GM23248 (cell line): Measurements from ENCODE around the gene SMARCC2. TPM values are rescaled to one million over a fixed set of nuclear protein-coding genes. Genes with fewer than 3 reads are reported as not detected.
A peak's percentile ranks its signal among the peaks of the same experiment; 100 is the strongest.

Source experiments
- DNase-seq: peaks from one replicate; pipeline ENCODE4 v3.0.0-alpha.2; 2015
- H2AFZ ChIP-seq: fragments of 200-600 bp; sonication (generic); 2 replicates; pipeline ENCODE4 v1.6.1; 2016; ENCODE audit warnings: antibody characterized with exemption
- H3F3A ChIP-seq: fragments of 200-600 bp; sonication (generic); 2 replicates; pipeline ENCODE4 v1.6.1; 2016; ENCODE audit warnings: mild to moderate bottlenecking, antibody characterized with exemption, mixed run types; ENCODE audit not compliant: insufficient read depth
- H3K27ac ChIP-seq: fragments of 200-600 bp; sonication (generic); 2 replicates; pipeline ENCODE4 v1.5.1; 2016; ENCODE audit warnings: mild to moderate bottlenecking
- H3K27me3 ChIP-seq: fragments of 200-600 bp; sonication (generic); replicated peaks from 2 replicates; pipeline ENCODE4 v1.6.1; 2016; ENCODE audit warnings: mild to moderate bottlenecking; ENCODE audit not compliant: insufficient read depth
- H3K36me3 ChIP-seq: fragments of 200-600 bp; sonication (generic); 2 replicates; pipeline ENCODE4 v1.6.1; 2016; ENCODE audit warnings: low read depth, mild to moderate bottlenecking
- H3K4me1 ChIP-seq: fragments of 200-600 bp; sonication (generic); 2 replicates; pipeline ENCODE4 v1.6.1; 2016; ENCODE audit warnings: mild to moderate bottlenecking; ENCODE audit not compliant: insufficient read depth
- H3K4me2 ChIP-seq: fragments of 200-600 bp; sonication (generic); one replicate; pipeline ENCODE4 v1.6.1; 2016; ENCODE audit warnings: mild to moderate bottlenecking; ENCODE audit not compliant: unreplicated experiment
- H3K4me3 ChIP-seq: fragments of 200-600 bp; sonication (generic); 2 replicates; pipeline ENCODE4 v1.5.1; 2016; ENCODE audit warnings: mild to moderate bottlenecking
- H3K79me2 ChIP-seq: fragments of 200-600 bp; sonication (generic); 2 replicates; pipeline ENCODE4 v1.6.1; 2016; ENCODE audit warnings: mild to moderate bottlenecking; ENCODE audit not compliant: insufficient read depth
- H3K9ac ChIP-seq: fragments of 200-600 bp; sonication (generic); 2 replicates; pipeline ENCODE4 v1.6.1; 2016; ENCODE audit warnings: mild to moderate bottlenecking
- H3K9me2 ChIP-seq: fragments of 200-600 bp; sonication (generic); 2 replicates; pipeline ENCODE4 v1.6.1; 2016; ENCODE audit warnings: mixed run types, mild to moderate bottlenecking, moderate library complexity; ENCODE audit not compliant: insufficient read depth
- H3K9me3 ChIP-seq: fragments of 200-600 bp; sonication (generic); one replicate; pipeline ENCODE4 v1.6.1; 2017; ENCODE audit warnings: low read depth
- H4K20me1 ChIP-seq: fragments of 200-600 bp; sonication (generic); 2 replicates; pipeline ENCODE4 v1.6.0; 2016; ENCODE audit not compliant: insufficient read depth
- EZH2 ChIP-seq: fragments of 200-600 bp; sonication (generic); IDR thresholded peaks from 2 replicates; pipeline ENCODE4 v1.6.1; 2018; ENCODE audit warnings: antibody characterized with exemption, mild to moderate bottlenecking; ENCODE audit not compliant: insufficient read depth, poor library complexity, severe bottlenecking
- EZH2phosphoT487 ChIP-seq: fragments of 200-600 bp; sonication (generic); IDR thresholded peaks from 2 replicates; pipeline ENCODE4 v1.6.1; 2018; ENCODE audit warnings: antibody characterized with exemption, moderate library complexity, mild to moderate bottlenecking, low read depth; ENCODE audit not compliant: insufficient read depth
- WGBS, 2 experiments: methylation state at CpG; one replicate each; pipeline ENCODE4 v1.1.6; 2015 to 2017; ENCODE audit warnings: low lambda C conversion rate in 2 of 2, low coverage in 1 of 2; ENCODE audit errors: missing lambda C conversion rate in 2 of 2; 5-methylcytosine and 5-hydroxymethylcytosine counted together
- in situ Hi-C: fragments of 300-500 bp; cut with MboI; formaldehyde crosslinking; loops from 2 replicates; pipeline ENCODE4 v1.15.0; 2020
- polyA plus RNA-seq: library from polyadenylated mRNA; unstranded; fragments of >200 nt; fragmentation: Nextera tagmentation; extraction: Ambion mirVana; gene quantifications from 2 replicates; pipeline ENCODE4 v1.2.1, GENCODE V29; 2016
- total RNA-seq: library from RNA; depleted of rRNA; stranded (reverse); fragments of >200 nt; shearing (Covaris generic); gene quantifications from 2 replicates; pipeline ENCODE4 v1.2.3, GENCODE V29; 2014

Gene SMARCC2
- total and polyA plus RNA-seq, 2 experiments from 2014 or later = 34.0 to 64.3 TPM

GRCh38 chr12:56219840-56220239, 30.6 kb upstream of the SMARCC2 start:
- TF ChIP-seq EZH2phosphoT487 = no peak
- no peak for TF ChIP-seq EZH2
- peaks cover 15% of the 10 kb centered on the region for H3K4me1 ChIP-seq
- 94 to 97% methylated on average over 9 of the region's 9 CpGs for WGBS, 2 experiments
- no peak overlapping the region for H3K9ac ChIP-seq
- no peaks in the 10 kb centered on the region for H3K9me2 ChIP-seq
- H3K79me2 ChIP-seq = peaks cover 62% of the 10 kb centered on the region
- H3K27me3 ChIP-seq = no peaks in the 10 kb centered on the region
- H2AFZ ChIP-seq = no peak overlapping the region
- no peak for DNase-seq
- H3K36me3 ChIP-seq = peaks cover 11% of the 10 kb centered on the region
- peak overlapping the region; percentile 90 for H3K4me2 ChIP-seq
- no peaks in the 10 kb centered on the region for H3K9me3 ChIP-seq
- H3K27ac ChIP-seq = no peak overlapping the region
- no peaks in the 10 kb centered on the region for H4K20me1 ChIP-seq
- H3F3A ChIP-seq = peaks cover 19% of the 10 kb centered on the region
- H3K4me3 ChIP-seq = peak overlapping the region; percentile 98; the same call in 1 of the 2 replicates
- in situ Hi-C loops = no loop called here

DNA sequence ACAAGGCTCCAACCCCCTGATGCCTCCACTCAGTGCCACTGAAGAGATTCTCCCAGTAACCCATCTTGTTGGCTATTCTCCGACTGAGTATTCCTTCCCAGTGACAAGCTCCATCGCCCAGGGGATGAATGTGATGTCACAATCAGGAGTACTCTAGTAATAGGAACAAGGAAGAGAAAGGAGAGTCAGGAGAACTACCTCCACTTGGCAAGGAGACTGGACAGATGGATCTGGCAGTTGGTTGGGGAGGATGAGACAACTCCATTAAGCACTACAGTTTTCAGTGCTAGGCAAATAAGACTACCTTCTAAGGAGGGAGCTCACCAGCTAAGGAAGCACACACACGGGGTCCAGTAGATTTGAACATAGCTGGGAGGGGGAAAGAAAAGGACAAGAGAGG, 27.2 kb upstream of the SMARCC2 start:
- TF ChIP-seq EZH2 = no peak
- no peak for TF ChIP-seq EZH2phosphoT487
- Histone ChIP-seq H3K4me1 (0 out of 2 replicates have a peak, but pooled peaks cover 3% of the 10 kb centered on the region), H3K27me3 (no peaks in the 10 kb centered on the region), H3K79me2 (peaks cover 91% of the 10 kb centered on the region), H3K9me2 (no peaks in the 10 kb centered on the region), H3K4me3 (no peak overlapping the region), H3K27ac (no peak overlapping the region), H3K9ac (no peak overlapping the region), H4K20me1 (no peaks in the 10 kb centered on the region; the same call in 1 of the 2 replicates), H3K4me2 (no peak overlapping the region), H2AFZ (no peak overlapping the region), H3F3A (peaks cover 26% of the 10 kb centered on the region), H3K9me3 (no peaks in the 10 kb centered on the region), H3K36me3 (peaks cover 43% of the 10 kb centered on the region)
- in situ Hi-C loops = no loop called here
- DNase-seq = no peak
- WGBS, 2 experiments = 86 to 87% methylated on average over 3 of the region's 3 CpGs

- no peak overlapping the region for H3K4me2 ChIP-seq
- no peaks in the 10 kb centered on the region for H3K9me3 ChIP-seq
- no peaks in the 10 kb centered on the region; the same call in 1 of the 2 replicates for H4K20me1 ChIP-seq
- WGBS, 2 experiments = 72 to 78% methylated on average over 5 of the region's 5 CpGs
- H3K36me3 ChIP-seq = peaks cover 60% of the 10 kb centered on the region
- peaks cover 29% of the 10 kb centered on the region; the same call in 1 of the 2 replicates for H3F3A ChIP-seq
- no peak for TF ChIP-seq EZH2phosphoT487
- TF ChIP-seq EZH2 = no peak
- no peaks in the 10 kb centered on the region for H3K9me2 ChIP-seq
- H3K79me2 ChIP-seq = peaks cover 69% of the 10 kb centered on the region
- H3K9ac ChIP-seq = no peak overlapping the region
- DNase-seq = peak; percentile 25
- no peak overlapping the region for H3K27ac ChIP-seq
- H3K4me1 ChIP-seq = no peaks in the 10 kb centered on the region
- no peaks in the 10 kb centered on the region for H3K27me3 ChIP-seq
- no peak overlapping the region for H2AFZ ChIP-seq
- in situ Hi-C loops = no loop called here
- no peak overlapping the region for H3K4me3 ChIP-seq
Measured at GRCh38 chr12:56213878-56214277, 24.6 kb upstream of the SMARCC2 start.

GRCh38 chr12:56212361-56212760, 23.1 kb upstream of the SMARCC2 start:
- no peak for DNase-seq
- Histone ChIP-seq H3K27me3 (no peaks in the 10 kb centered on the region), H3K9ac (no peak overlapping the region), H3K9me3 (no peaks in the 10 kb centered on the region), H4K20me1 (no peaks in the 10 kb centered on the region; the same call in 1 of the 2 replicates), H3K4me1 (peaks cover 3% of the 10 kb centered on the region), H3K27ac (no peak overlapping the region), H3K36me3 (peaks cover 68% of the 10 kb centered on the region), H3K79me2 (peaks cover 54% of the 10 kb centered on the region), H2AFZ (no peak overlapping the region), H3K4me2 (no peak overlapping the region), H3F3A (peaks cover 42% of the 10 kb centered on the region), H3K4me3 (no peak overlapping the region), H3K9me2 (no peaks in the 10 kb centered on the region)
- in situ Hi-C loops = no loop called here
- TF ChIP-seq EZH2phosphoT487 = no peak
- no peak for TF ChIP-seq EZH2
- WGBS, 2 experiments = 50 to 56% methylated on average over 1 of the region's 1 CpG

DNA sequence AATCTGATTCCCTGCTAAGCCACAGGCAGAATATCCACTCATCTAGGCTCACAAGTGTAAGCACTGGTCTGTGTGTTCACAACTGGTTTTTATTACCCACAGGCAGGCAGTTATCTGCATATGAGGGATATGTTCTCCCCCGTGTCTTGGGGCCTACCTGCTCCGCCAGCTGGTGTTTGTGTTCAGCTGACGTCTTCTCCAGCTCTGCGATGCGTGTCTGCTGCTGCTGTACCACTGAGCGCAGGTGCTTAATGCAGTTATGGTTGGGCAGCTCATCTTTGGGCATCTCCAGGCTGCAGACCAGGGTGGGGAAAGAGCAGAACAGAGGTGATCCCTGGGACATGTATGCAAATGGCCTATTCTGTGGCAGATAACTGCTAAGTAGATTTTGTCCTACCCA, 18.7 kb upstream of the SMARCC2 start:
- H3K36me3 ChIP-seq = peaks cover 71% of the 10 kb centered on the region
- no peak overlapping the region for H3K4me3 ChIP-seq
- H3F3A ChIP-seq = peaks cover 45% of the 10 kb centered on the region
- H3K79me2 ChIP-seq = peaks cover 16% of the 10 kb centered on the region
- no peaks in the 10 kb centered on the region for H4K20me1 ChIP-seq
- H3K27me3 ChIP-seq = no peaks in the 10 kb centered on the region
- H2AFZ ChIP-seq = no peak overlapping the region
- DNase-seq = no peak
- H3K4me2 ChIP-seq = no peak overlapping the region
- WGBS, 2 experiments = 73 to 80% methylated on average over 6 of the region's 6 CpGs
- no peak overlapping the region for H3K27ac ChIP-seq
- TF ChIP-seq EZH2 (no peak), EZH2phosphoT487 (no peak)
- in situ Hi-C loops = no loop called here
- no peaks in the 10 kb centered on the region for H3K9me2 ChIP-seq
- peaks cover 8% of the 10 kb centered on the region for H3K4me1 ChIP-seq
- no peak overlapping the region for H3K9ac ChIP-seq
- H3K9me3 ChIP-seq = no peaks in the 10 kb centered on the region
